Activated CD4-positive, alpha-beta T cell treated with anti-CD3 and anti-CD28 coated beads for 1 hour (primary cell): Measurements from ENCODE around the gene GPSM1.
"Not testable (repeated sequence)": the region's sequence is repeated elsewhere in the genome, so short reads cannot be mapped to it uniquely, and the experiment has no call there.

Source experiments
- DNase-seq: peaks from one replicate; pipeline ENCODE4 v3.0.0-alpha.2; 2020

GPSM1 gene

GRCh38 chr9:136347472-136348256 is 20.3 kb downstream of the GPSM1 start:
- no peak for DNase-seq

GRCh38 chr9:136348691-136349090 is 21.4 kb downstream of the GPSM1 start:
- no peak for DNase-seq

- DNase-seq = no peak
Measured at GRCh38 chr9:136349546-136349945, 22.2 kb downstream of the GPSM1 start.

- DNase-seq = no peak
Measured at GRCh38 chr9:136351252-136351800, 24.0 kb downstream of the GPSM1 start.

GRCh38 chr9:136351868-136352267 is 24.5 kb downstream of the GPSM1 start:
- DNase-seq = not testable (repeated sequence)

- no peak for DNase-seq
Measured at GRCh38 chr9:136352682-136353081, 25.3 kb downstream of the GPSM1 start.

GRCh38 chr9:136353088-136353487 is 25.7 kb downstream of the GPSM1 start:
- DNase-seq = no peak

GRCh38 chr9:136353757-136354488 is 26.6 kb downstream of the GPSM1 start:
- no peak for DNase-seq

GRCh38 chr9:136354592-136355085 is 27.3 kb downstream of the GPSM1 start:
- DNase-seq = no peak

- no peak for DNase-seq
Measured at GRCh38 chr9:136355616-136356557, 28.5 kb downstream of the GPSM1 start.

- DNase-seq = no peak
Measured at GRCh38 chr9:136357202-136357725, 29.9 kb downstream of the GPSM1 start.

GRCh38 chr9:136358016-136358415 is 30.7 kb downstream of the GPSM1 start:
- no peak for DNase-seq

GRCh38 chr9:136358888-136359287 is 31.5 kb downstream of the GPSM1 start:
- DNase-seq = no peak

- DNase-seq = no peak
Measured at GRCh38 chr9:136359774-136360718, 32.7 kb downstream of the GPSM1 start.

GRCh38 chr9:136361047-136361753 is 33.9 kb downstream of the GPSM1 start:
- no peak for DNase-seq

GRCh38 chr9:136361754-136362449 is 34.6 kb downstream of the GPSM1 start:
- no peak for DNase-seq

GRCh38 chr9:136362450-136362784 is 35.1 kb downstream of the GPSM1 start:
- no peak for DNase-seq

- peak; percentile 90 for DNase-seq
Measured at GRCh38 chr9:136363106-136363948, 36.0 kb downstream of the GPSM1 start, which contains the start of gene DNLZ. DNLZ (minus strand) TSS chr9:136363744; CDS start chr9:136363714, 30 bp downstream.
